B cell (primary cell): ENCODE results near the gene KIAA0232.

Experiments
- EZH2 ChIP-seq: IDR thresholded peaks from 2 replicates; pipeline ENCODE4 v1.6.1; 2012; ENCODE audit warnings: borderline replicate concordance, low read depth, mild to moderate bottlenecking, moderate library complexity, low read length; ENCODE audit not compliant: insufficient read depth, poor library complexity, severe bottlenecking
- TF ChIP-seq, protein P1 (sequence below): fragments of 200-600 bp; IDR thresholded peaks from one replicate; pipeline ENCODE4 v1.8.0; 2022; ENCODE audit warnings: antibody characterized with exemption, mild to moderate bottlenecking

DNA sequence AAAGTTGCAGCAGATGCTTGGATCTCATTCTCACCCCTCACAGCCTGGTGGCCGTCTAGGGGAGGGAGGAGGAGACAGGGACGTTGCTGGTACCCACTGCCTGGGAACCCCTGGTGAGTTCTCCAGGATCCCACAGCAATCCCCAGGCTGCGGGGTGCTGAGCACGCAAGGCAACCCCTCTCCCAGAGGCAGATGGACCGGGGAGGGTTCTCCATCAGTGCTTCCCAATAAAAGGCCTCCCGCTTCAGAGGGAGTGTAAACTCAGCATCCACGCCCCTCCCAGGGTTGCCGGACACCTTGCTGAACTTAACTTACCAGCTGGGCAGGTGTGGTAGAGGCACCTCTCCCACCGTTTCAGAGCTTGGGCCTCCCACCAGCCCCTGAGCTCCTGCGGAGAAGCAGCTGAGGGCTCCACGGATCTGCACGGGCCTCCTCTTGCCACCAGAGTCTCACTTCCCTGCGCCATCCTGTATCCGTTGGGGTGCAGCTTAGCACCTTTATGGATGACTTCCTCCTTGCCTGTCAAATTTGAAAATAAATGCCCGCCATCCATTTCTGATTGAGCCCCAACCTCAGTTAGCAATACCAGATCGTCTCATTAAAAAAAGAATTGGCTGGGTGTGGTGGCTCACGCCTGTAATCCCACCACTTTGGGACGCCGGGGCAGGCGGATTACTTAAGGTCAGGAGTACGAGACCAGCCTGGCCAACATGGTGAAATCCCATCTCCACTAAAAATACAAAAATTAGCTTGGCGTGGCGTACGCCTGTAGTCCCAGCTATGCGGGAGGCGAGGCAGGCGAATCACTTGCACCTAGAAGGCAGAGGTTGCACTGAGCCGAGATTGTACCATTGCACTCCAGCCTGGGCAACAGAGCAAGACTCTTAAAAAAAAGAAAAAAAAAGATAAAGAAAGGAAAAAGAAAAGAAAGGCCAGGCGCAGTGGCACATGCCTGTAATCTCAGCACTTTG, 112.3 kb downstream of the KIAA0232 start:
- TF ChIP-seq, protein P1, sequence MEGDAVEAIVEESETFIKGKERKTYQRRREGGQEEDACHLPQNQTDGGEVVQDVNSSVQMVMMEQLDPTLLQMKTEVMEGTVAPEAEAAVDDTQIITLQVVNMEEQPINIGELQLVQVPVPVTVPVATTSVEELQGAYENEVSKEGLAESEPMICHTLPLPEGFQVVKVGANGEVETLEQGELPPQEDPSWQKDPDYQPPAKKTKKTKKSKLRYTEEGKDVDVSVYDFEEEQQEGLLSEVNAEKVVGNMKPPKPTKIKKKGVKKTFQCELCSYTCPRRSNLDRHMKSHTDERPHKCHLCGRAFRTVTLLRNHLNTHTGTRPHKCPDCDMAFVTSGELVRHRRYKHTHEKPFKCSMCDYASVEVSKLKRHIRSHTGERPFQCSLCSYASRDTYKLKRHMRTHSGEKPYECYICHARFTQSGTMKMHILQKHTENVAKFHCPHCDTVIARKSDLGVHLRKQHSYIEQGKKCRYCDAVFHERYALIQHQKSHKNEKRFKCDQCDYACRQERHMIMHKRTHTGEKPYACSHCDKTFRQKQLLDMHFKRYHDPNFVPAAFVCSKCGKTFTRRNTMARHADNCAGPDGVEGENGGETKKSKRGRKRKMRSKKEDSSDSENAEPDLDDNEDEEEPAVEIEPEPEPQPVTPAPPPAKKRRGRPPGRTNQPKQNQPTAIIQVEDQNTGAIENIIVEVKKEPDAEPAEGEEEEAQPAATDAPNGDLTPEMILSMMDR = no peak
- TF ChIP-seq EZH2 = no peak
